CD4-positive, alpha-beta T cell (primary cell): ENCODE data around the gene TROAP. TPM values are rescaled to one million over a fixed set of nuclear protein-coding genes. Genes with fewer than 3 reads are reported as not detected.

Experiments used
- ATAC-seq: fragments of 200-7000 bp; cut with Tn5 transposase; one replicate; pipeline ENCODE4 v1.10.0; 2022; ENCODE audit warnings: mild to moderate bottlenecking; ENCODE audit not compliant: poor library complexity
- CTCF ChIA-PET: fragments of 350-600 bp; sonication (Branson Sonifier 250); formaldehyde crosslinking; loops from one replicate; lab custom pipeline; 2021; ENCODE audit warnings: antibody characterized with exemption, inconsistent platforms; lab: Charles Lee
- POLR2A ChIA-PET: fragments of 350-600 bp; sonication (Branson Sonifier 250); formaldehyde crosslinking; loops from one replicate; lab custom pipeline; 2021; ENCODE audit warnings: antibody characterized with exemption, inconsistent platforms; lab: Charles Lee
- DNase-seq, 14 experiments: peaks; one replicate each; pipeline ENCODE4 v3.0.0-alpha.2; 2013 to 2020; ENCODE audit warnings: mixed read lengths in 2 of 14
- H3K27ac ChIP-seq, 2 donors: one replicate each; pipeline versions ENCODE4 v1.5.1 to v1.7.0; 2013; ENCODE audit warnings: low read length in 2 of 2, low read depth in 1 of 2, mild to moderate bottlenecking in 1 of 2
- H3K27me3 ChIP-seq, 2 experiments: 1 replicate in 1 of 2; 2 replicates in 1 of 2; pipeline versions ENCODE4 v1.6.1 to v1.7.0; 2013; ENCODE audit warnings: low read length in 2 of 2, control low read depth in 1 of 2, mild to moderate bottlenecking in 1 of 2, moderate library complexity in 1 of 2; ENCODE audit not compliant: insufficient read depth in 2 of 2, control insufficient read depth in 1 of 2
- H3K36me3 ChIP-seq: one replicate; pipeline ENCODE4 v1.6.1; 2013; ENCODE audit warnings: low read length, control low read depth; ENCODE audit not compliant: insufficient read depth
- H3K4me1 ChIP-seq: one replicate; pipeline ENCODE4 v1.6.1; 2013; ENCODE audit warnings: low read length, control low read depth; ENCODE audit not compliant: insufficient read depth
- H3K4me3 ChIP-seq: one replicate; pipeline ENCODE4 v1.5.1; 2013; ENCODE audit warnings: mild to moderate bottlenecking, low read length, moderate library complexity
- H3K9me3 ChIP-seq, 2 experiments: 1 replicate in 1 of 2; 2 replicates in 1 of 2; pipeline versions ENCODE4 v1.6.1 to v1.7.0; 2013; ENCODE audit warnings: low read length in 2 of 2, mild to moderate bottlenecking in 2 of 2, control low read depth in 1 of 2, moderate library complexity in 1 of 2; ENCODE audit not compliant: control insufficient read depth in 1 of 2, insufficient read depth in 1 of 2
- H3K27ac Mint-ChIP-seq: one replicate; pipeline ENCODE4 v1.8.0; 2020; ENCODE audit warnings: mixed read lengths
- H3K27me3 Mint-ChIP-seq: one replicate; pipeline ENCODE4 v1.8.0; 2021; ENCODE audit warnings: mixed read lengths
- H3K36me3 Mint-ChIP-seq: one replicate; pipeline ENCODE4 v1.8.0; 2021; ENCODE audit warnings: low read depth, mixed read lengths
- H3K4me1 Mint-ChIP-seq: one replicate; pipeline ENCODE4 v1.8.0; 2021; ENCODE audit warnings: low read depth, mixed read lengths
- H3K4me3 Mint-ChIP-seq: one replicate; pipeline ENCODE4 v1.8.0; 2020; ENCODE audit warnings: mild to moderate bottlenecking, mixed read lengths
- H3K9me3 Mint-ChIP-seq: one replicate; pipeline ENCODE4 v1.8.0; 2020; ENCODE audit warnings: mixed read lengths
- CTCF ChIP-seq: fragments of 200-600 bp; IDR thresholded peaks from one replicate; pipeline ENCODE4 v1.8.0; 2022; ENCODE audit warnings: antibody characterized with exemption, mild to moderate bottlenecking
- intact Hi-C, 2 experiments: fragments of 100-400 bp; cut with DNase I in 1 of 2; cut with micrococcal nuclease in 1 of 2; formaldehyde crosslinking; loops; one replicate each; pipeline versions ENCODE4 v1.15.1 to v1.9.0; 2023 to 2025; cut with DNase I, micrococcal nuclease
- total RNA-seq, 174 experiments: library from RNA in 2 of 174; stranded (reverse) in 2 of 174; gene quantifications; one replicate each; pipeline ENCODE4 v1.2.3 and lab custom pipeline; 2021 to 2026

The TROAP gene
- total RNA-seq, 2 experiments from 2014 or later: 0.30 to 0.31 TPM

GRCh38 chr12:49340095-49340870 lies 17.2 kb downstream of the TROAP start:
- Histone ChIP-seq H3K9me3 (peaks cover 0 to 8% of the 10 kb centered on the region in 2 experiments), H3K27me3 (peaks cover 68 to 79% of the 10 kb centered on the region in 2 experiments), H3K4me1 (peaks cover 58% of the 10 kb centered on the region), H3K36me3 (no peaks in the 10 kb centered on the region), H3K27ac (no peak overlapping the region), H3K4me3 (no peak overlapping the region)
- Mint-ChIP-seq H3K27ac (no peak overlapping the region), H3K27me3 (peaks cover 83% of the 10 kb centered on the region), H3K9me3 (no peaks in the 10 kb centered on the region), H3K36me3 (no peaks in the 10 kb centered on the region), H3K4me3 (peak overlapping the region; percentile 69), H3K4me1 (peaks cover 50% of the 10 kb centered on the region)
- no peak for TF ChIP-seq CTCF
- ChIA-PET CTCF (interaction anchor here (1.2 kb wide), 1 partner anchor 7 kb away, joined by 9 read pairs; no protein-coding TSS in a partner anchor), POLR2A (interaction anchor here (1.6 kb wide), 1 partner anchor 17 kb away, joined by 6 read pairs; the partner anchor contains the start of gene TROAP)
- ATAC-seq (no peak), DNase-seq (no peak)
- intact Hi-C loops: no loop called here

- Mint-ChIP-seq H3K27me3 (peaks cover 86% of the 10 kb centered on the region), H3K4me1 (peaks cover 53% of the 10 kb centered on the region), H3K9me3 (no peaks in the 10 kb centered on the region), H3K27ac (no peak overlapping the region), H3K36me3 (no peaks in the 10 kb centered on the region), H3K4me3 (peak overlapping the region; percentile 69)
- intact Hi-C loops: no loop called here
- no peak overlapping the region for H3K4me3 ChIP-seq
- no peak overlapping the region for H3K27ac ChIP-seq
- ChIA-PET CTCF (interaction anchor here (0.6 to 3.5 kb wide), 9 partner anchors 9 to 106 kb away, joined by 3 to 25 read pairs (median 9); partner anchors contain the start of gene TROAP), POLR2A (interaction anchor here (1.4 to 1.7 kb wide), 2 partner anchors 18 to 26 kb away, joined by 5 to 6 read pairs; partner anchors contain the start of genes SPATS2 and TROAP)
- DNase-seq (peak in 1 of 14 experiments; percentile 18), ATAC-seq (no peak)
- H3K9me3 ChIP-seq: peaks cover 0 to 13% of the 10 kb centered on the region in 2 experiments
- H3K36me3 ChIP-seq: no peaks in the 10 kb centered on the region
- peaks cover 66% of the 10 kb centered on the region for H3K4me1 ChIP-seq
- no peak for TF ChIP-seq CTCF
- peaks cover 69 to 78% of the 10 kb centered on the region in 2 experiments for H3K27me3 ChIP-seq
These were observed 18.1 kb downstream of the TROAP start for GRCh38 chr12:49340971-49341776.

GRCh38 chr12:49341777-49342065 lies 18.7 kb downstream of the TROAP start:
- H3K4me3 Mint-ChIP-seq: peak overlapping the region; percentile 15
- ChIA-PET POLR2A (interaction anchor here (1.3 to 1.7 kb wide), 4 partner anchors 8 to 171 kb away, joined by 3 to 6 read pairs (median 4); partner anchors contain the start of genes SPATS2 and TROAP), CTCF (interaction anchor here (0.6 to 3.5 kb wide), 16 partner anchors 9 to 107 kb away, joined by 3 to 25 read pairs (median 6); partner anchors contain the start of genes SPATS2 and TROAP)
- ATAC-seq (no peak), DNase-seq (no peak)
- intact Hi-C loops: loop anchor here (1.0 kb wide), 1 partner anchor 53 kb away; no protein-coding TSS in a partner anchor
- Histone ChIP-seq H3K9me3 (peaks cover 0 to 16% of the 10 kb centered on the region in 2 experiments), H3K4me1 (peaks cover 66% of the 10 kb centered on the region), H3K4me3 (peak overlapping the region; percentile 51), H3K36me3 (no peaks in the 10 kb centered on the region), H3K27me3 (peaks cover 71 to 78% of the 10 kb centered on the region in 2 experiments), H3K27ac (no peak overlapping the region)
- H3K36me3 Mint-ChIP-seq: no peaks in the 10 kb centered on the region
- H3K27ac Mint-ChIP-seq: no peak overlapping the region
- no peak for TF ChIP-seq CTCF
- H3K4me1 Mint-ChIP-seq: peaks cover 58% of the 10 kb centered on the region
- H3K9me3 Mint-ChIP-seq: no peaks in the 10 kb centered on the region
- peaks cover 89% of the 10 kb centered on the region for H3K27me3 Mint-ChIP-seq
